Ishikawa (cell line): ENCODE data around the gene CHERP.
A peak's percentile ranks its signal among the peaks of the same experiment; 100 is the strongest.

ENCODE experiments used
- CREB1 ChIP-seq: IDR thresholded peaks from 2 replicates; pipeline ENCODE4 v1.6.1; 2012; ENCODE audit warnings: low read depth
- EGR1 ChIP-seq: IDR thresholded peaks from 2 replicates; pipeline ENCODE4 v1.6.1; 2012
- FOXM1 ChIP-seq: IDR thresholded peaks from 2 replicates; pipeline ENCODE4 v1.6.1; 2012; ENCODE audit warnings: low read depth, borderline replicate concordance
- NFIC ChIP-seq: IDR thresholded peaks from 2 replicates; pipeline ENCODE4 v1.6.1; 2012
- RAD21 ChIP-seq: IDR thresholded peaks from 2 replicates; pipeline ENCODE4 v1.6.1; 2012; ENCODE audit warnings: low read depth
- TAF1 ChIP-seq: IDR thresholded peaks from 2 replicates; pipeline ENCODE4 v1.6.1; 2012; ENCODE audit warnings: low read depth, mild to moderate bottlenecking
- TF ChIP-seq, protein P1 (sequence below): IDR thresholded peaks from 2 replicates; pipeline ENCODE4 v1.6.1; 2012; ENCODE audit warnings: low read depth, mild to moderate bottlenecking
- TF ChIP-seq, protein P2 (sequence below): IDR thresholded peaks from 2 replicates; pipeline ENCODE4 v1.6.1; 2012

DNA sequence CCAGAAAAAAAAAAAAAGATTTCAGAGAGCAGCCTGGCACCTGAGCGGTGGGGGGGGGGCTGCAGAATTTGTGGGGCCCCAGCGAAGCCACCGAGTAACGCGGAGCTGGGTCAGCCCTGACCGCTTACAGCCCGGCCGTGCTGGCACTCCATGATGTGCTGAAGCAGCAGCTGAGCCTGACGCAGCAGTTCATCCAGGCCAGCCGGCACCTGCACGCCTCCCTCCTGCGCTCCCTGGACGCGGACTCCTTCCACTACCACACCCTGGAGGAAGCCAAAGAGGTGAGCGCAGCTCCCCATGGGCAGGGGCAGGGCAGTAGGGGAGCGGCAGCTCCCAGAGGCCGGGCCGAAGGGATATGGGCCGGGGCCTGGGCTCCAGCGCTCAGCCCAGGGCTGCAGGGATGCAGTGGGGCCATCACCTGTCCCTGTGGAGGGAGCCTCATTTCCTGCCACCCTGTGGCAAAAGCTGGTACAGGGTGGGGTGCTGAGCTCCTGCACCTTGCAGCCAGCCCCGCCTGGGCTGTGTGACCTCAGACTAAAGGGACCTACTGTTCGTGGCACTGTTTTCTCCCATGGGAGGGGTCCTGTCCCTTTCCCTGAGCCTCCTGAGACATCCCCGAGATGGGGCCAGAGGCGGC lies 27.7 kb downstream of the CHERP start:
- TF ChIP-seq, protein P1, sequence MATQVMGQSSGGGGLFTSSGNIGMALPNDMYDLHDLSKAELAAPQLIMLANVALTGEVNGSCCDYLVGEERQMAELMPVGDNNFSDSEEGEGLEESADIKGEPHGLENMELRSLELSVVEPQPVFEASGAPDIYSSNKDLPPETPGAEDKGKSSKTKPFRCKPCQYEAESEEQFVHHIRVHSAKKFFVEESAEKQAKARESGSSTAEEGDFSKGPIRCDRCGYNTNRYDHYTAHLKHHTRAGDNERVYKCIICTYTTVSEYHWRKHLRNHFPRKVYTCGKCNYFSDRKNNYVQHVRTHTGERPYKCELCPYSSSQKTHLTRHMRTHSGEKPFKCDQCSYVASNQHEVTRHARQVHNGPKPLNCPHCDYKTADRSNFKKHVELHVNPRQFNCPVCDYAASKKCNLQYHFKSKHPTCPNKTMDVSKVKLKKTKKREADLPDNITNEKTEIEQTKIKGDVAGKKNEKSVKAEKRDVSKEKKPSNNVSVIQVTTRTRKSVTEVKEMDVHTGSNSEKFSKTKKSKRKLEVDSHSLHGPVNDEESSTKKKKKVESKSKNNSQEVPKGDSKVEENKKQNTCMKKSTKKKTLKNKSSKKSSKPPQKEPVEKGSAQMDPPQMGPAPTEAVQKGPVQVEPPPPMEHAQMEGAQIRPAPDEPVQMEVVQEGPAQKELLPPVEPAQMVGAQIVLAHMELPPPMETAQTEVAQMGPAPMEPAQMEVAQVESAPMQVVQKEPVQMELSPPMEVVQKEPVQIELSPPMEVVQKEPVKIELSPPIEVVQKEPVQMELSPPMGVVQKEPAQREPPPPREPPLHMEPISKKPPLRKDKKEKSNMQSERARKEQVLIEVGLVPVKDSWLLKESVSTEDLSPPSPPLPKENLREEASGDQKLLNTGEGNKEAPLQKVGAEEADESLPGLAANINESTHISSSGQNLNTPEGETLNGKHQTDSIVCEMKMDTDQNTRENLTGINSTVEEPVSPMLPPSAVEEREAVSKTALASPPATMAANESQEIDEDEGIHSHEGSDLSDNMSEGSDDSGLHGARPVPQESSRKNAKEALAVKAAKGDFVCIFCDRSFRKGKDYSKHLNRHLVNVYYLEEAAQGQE: no peak
- TF ChIP-seq RAD21 (peak; percentile 15; the same call in 1 of the 2 replicates), FOXM1 (no peak), EGR1 (no peak), CREB1 (no peak), NFIC (no peak), TAF1 (no peak)
- TF ChIP-seq, protein P2, sequence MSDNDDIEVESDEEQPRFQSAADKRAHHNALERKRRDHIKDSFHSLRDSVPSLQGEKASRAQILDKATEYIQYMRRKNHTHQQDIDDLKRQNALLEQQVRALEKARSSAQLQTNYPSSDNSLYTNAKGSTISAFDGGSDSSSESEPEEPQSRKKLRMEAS: no peak
